KBM-7 (cell line): ENCODE measurements around the gene RAB3IL1.

Experiments used
- DNase-seq: peaks from one replicate; pipeline ENCODE4 v3.0.0-alpha.2; 2015
- in situ Hi-C: fragments of 300-500 bp; cut with MboI; formaldehyde crosslinking; loops from 2 replicates; pipeline ENCODE4 v1.14.3; 2020; ENCODE audit warnings: low sequenced_read_pairs, low pct_unique_long_range_greater_than_20kb, mixed read lengths

RAB3IL1 gene

GRCh38 chr11:61874853-61875252 is 42.5 kb downstream of the RAB3IL1 start:
- in situ Hi-C loops: no loop called here

GRCh38 chr11:61874377-61874809 is 43.0 kb downstream of the RAB3IL1 start:
- in situ Hi-C loops: no loop called here

More at GRCh38 chr11:61874853-61875252, 42.5 kb downstream of the RAB3IL1 start:
- DNase-seq: no peak

GRCh38 chr11:61873588-61874376 is 43.6 kb downstream of the RAB3IL1 start:
- in situ Hi-C loops: no loop called here

More at GRCh38 chr11:61874377-61874809, 43.0 kb downstream of the RAB3IL1 start:
- no peak for DNase-seq

GRCh38 chr11:61872935-61873565 is 44.3 kb downstream of the RAB3IL1 start:
- DNase-seq: no peak
- in situ Hi-C loops: no loop called here

More at GRCh38 chr11:61873588-61874376, 43.6 kb downstream of the RAB3IL1 start:
- DNase-seq: no peak

- peak; percentile 86 for DNase-seq
These were observed 46.2 kb downstream of the RAB3IL1 start for GRCh38 chr11:61871158-61871597.

GRCh38 chr11:61870541-61871031 is 46.8 kb downstream of the RAB3IL1 start:
- in situ Hi-C loops: no loop called here
- no peak for DNase-seq

More at GRCh38 chr11:61871158-61871597, 46.2 kb downstream of the RAB3IL1 start:
- in situ Hi-C loops: no loop called here

- no peak for DNase-seq
These were observed 47.5 kb downstream of the RAB3IL1 start for GRCh38 chr11:61869708-61870451.

GRCh38 chr11:61869429-61869707 is 48.0 kb downstream of the RAB3IL1 start:
- in situ Hi-C loops: no loop called here
- DNase-seq: no peak

More at GRCh38 chr11:61869708-61870451, 47.5 kb downstream of the RAB3IL1 start:
- in situ Hi-C loops: no loop called here

- in situ Hi-C loops: no loop called here
- no peak for DNase-seq
These were observed 48.6 kb downstream of the RAB3IL1 start for GRCh38 chr11:61868571-61869428.

GRCh38 chr11:61866958-61867343 is 50.4 kb downstream of the RAB3IL1 start:
- no peak for DNase-seq
- in situ Hi-C loops: no loop called here

GRCh38 chr11:61866231-61866957 is 51.0 kb downstream of the RAB3IL1 start:
- in situ Hi-C loops: no loop called here
- DNase-seq: no peak

GRCh38 chr11:61864814-61865775 is 52.3 kb downstream of the RAB3IL1 start:
- in situ Hi-C loops: no loop called here
- DNase-seq: no peak

- no peak for DNase-seq
- in situ Hi-C loops: no loop called here
These were observed 53.8 kb downstream of the RAB3IL1 start for GRCh38 chr11:61863548-61864081.

GRCh38 chr11:61862714-61863547 is 54.4 kb downstream of the RAB3IL1 start:
- DNase-seq: no peak
- in situ Hi-C loops: no loop called here

GRCh38 chr11:61861634-61862033 is 55.7 kb downstream of the RAB3IL1 start:
- in situ Hi-C loops: no loop called here
- no peak for DNase-seq
